AG04450 (cell line): ENCODE measurements around the gene CFAP69. TPM values are rescaled to one million over a fixed set of nuclear protein-coding genes. Genes with fewer than 3 reads are reported as not detected.

Experiments used
- CTCF ChIA-PET: fragments of 300-600, 350-600 bp; formaldehyde crosslinking; extraction: SDS; loops from one replicate; lab custom pipeline; 2022; ENCODE audit warnings: antibody characterized with exemption, inconsistent platforms; lab: Charles Lee
- POLR2A ChIA-PET: fragments of 350-600 bp; formaldehyde crosslinking; extraction: SDS; loops from one replicate; lab custom pipeline; 2021; ENCODE audit warnings: antibody characterized with exemption, inconsistent platforms; lab: Yijun Ruan, JAX
- DNase-seq: peaks from one replicate; pipeline ENCODE4 v3.0.0-alpha.2; 2011; ENCODE audit warnings: low read depth, low spot score
- H3K27ac ChIP-seq: one replicate; pipeline ENCODE4 v1.5.1; 2012; ENCODE audit warnings: low read depth, low read length, control low read depth
- H3K27me3 ChIP-seq: one replicate; pipeline ENCODE4 v1.6.0; 2012; ENCODE audit warnings: low read length; ENCODE audit not compliant: control insufficient read depth, insufficient read depth
- H3K4me3 ChIP-seq: 2 replicates; pipeline ENCODE4 v1.5.1; 2011; ENCODE audit warnings: mild to moderate bottlenecking, low read depth, low read length, control low read depth
- H3K9me3 ChIP-seq: 2 replicates; pipeline ENCODE4 v1.5.1; 2012; ENCODE audit warnings: low read length; ENCODE audit not compliant: control insufficient read depth, insufficient read depth
- polyA plus RNA-seq: library from polyadenylated mRNA; depleted of rRNA; stranded (reverse); fragments of >200 nt; gene quantifications from 2 replicates; pipeline ENCODE4 v1.2.3, GENCODE V29; 2011
- TF ChIP-seq, protein P1 (sequence below): IDR thresholded peaks from 2 replicates; pipeline ENCODE4 v1.5.1; 2011; ENCODE audit warnings: low read depth, low read length, control low read depth, inconsistent platforms

Gene CFAP69
- polyA plus RNA-seq, 1 experiment: 2.4 TPM

- DNase-seq: no peak
- Histone ChIP-seq H3K27me3 (no peaks in the 10 kb centered on the region), H3K27ac (no peak overlapping the region), H3K9me3 (no peaks in the 10 kb centered on the region; the same call in 1 of the 2 replicates), H3K4me3 (no peak overlapping the region)
- TF ChIP-seq, protein P1, sequence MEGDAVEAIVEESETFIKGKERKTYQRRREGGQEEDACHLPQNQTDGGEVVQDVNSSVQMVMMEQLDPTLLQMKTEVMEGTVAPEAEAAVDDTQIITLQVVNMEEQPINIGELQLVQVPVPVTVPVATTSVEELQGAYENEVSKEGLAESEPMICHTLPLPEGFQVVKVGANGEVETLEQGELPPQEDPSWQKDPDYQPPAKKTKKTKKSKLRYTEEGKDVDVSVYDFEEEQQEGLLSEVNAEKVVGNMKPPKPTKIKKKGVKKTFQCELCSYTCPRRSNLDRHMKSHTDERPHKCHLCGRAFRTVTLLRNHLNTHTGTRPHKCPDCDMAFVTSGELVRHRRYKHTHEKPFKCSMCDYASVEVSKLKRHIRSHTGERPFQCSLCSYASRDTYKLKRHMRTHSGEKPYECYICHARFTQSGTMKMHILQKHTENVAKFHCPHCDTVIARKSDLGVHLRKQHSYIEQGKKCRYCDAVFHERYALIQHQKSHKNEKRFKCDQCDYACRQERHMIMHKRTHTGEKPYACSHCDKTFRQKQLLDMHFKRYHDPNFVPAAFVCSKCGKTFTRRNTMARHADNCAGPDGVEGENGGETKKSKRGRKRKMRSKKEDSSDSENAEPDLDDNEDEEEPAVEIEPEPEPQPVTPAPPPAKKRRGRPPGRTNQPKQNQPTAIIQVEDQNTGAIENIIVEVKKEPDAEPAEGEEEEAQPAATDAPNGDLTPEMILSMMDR: no peak
- ChIA-PET POLR2A (interaction anchor here (0.6 kb wide), 1 partner anchor 18 kb away, joined by 4 read pairs; no protein-coding TSS in a partner anchor), CTCF (interaction anchor here (0.9 to 1.2 kb wide), 3 partner anchors 10 to 89 kb away, joined by 3 to 6 read pairs (median 3); partner anchors contain the start of gene STEAP2)
Measured at GRCh38 chr7:90242369-90243168, 2.4 kb upstream of the CFAP69 start.

DNA sequence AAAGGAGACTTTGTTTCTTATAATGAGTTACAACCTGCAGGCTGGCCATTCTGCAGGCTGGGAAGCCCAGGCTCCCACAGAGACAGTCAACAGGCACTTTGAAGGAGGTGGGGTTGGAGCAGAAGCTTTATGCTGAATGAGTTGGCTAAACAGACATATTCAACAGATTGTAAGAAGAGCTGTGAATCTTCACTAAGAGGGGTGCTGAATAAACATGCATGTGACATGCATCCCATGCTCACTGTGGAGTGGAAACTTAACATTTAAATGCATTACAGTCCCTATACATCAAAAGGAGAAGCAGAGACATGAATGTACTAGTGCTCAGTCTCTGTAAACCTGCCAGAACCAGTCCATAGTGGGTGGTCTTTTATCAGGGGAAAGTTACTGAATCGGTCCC is 1.4 kb upstream of the CFAP69 start:
- H3K9me3 ChIP-seq: no peaks in the 10 kb centered on the region; the same call in 1 of the 2 replicates
- H3K27ac ChIP-seq: no peak overlapping the region
- no peak overlapping the region for H3K4me3 ChIP-seq
- CTCF ChIA-PET: interaction anchor here (0.9 to 1.2 kb wide), 3 partner anchors 11 to 90 kb away, joined by 3 to 6 read pairs (median 3); partner anchors contain the start of gene STEAP2
- TF ChIP-seq, protein P1: no peak
- DNase-seq: no peak
- no peaks in the 10 kb centered on the region for H3K27me3 ChIP-seq
- POLR2A ChIA-PET: no interaction called here

DNA sequence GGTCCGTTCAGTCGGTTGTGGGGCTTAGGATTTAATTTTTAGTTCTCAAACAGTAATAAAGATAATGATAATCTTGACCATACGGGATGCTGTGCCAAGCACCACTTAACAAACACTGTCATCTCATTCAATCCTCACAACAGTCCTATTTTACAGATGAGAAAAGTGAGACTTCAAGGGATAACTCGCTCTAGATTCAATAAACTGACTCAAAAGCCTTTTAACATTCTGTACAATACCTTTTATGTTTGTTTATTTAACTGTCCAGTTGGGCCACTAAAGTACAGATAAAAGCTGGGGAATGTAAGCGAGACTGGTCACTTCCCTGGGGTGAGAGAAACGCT is 437 bp upstream of the CFAP69 start:
- ChIA-PET POLR2A (no interaction called here), CTCF (interaction anchor here (0.6 to 0.9 kb wide), 3 partner anchors 33 to 184 kb away, joined by 3 to 4 read pairs (median 4); partner anchors contain the start of genes STEAP1 and STEAP2)
- H3K9me3 ChIP-seq: no peaks in the 10 kb centered on the region; the same call in 1 of the 2 replicates
- TF ChIP-seq, protein P1: no peak
- peak overlapping the region; percentile 90 for H3K4me3 ChIP-seq
- H3K27ac ChIP-seq: no peak overlapping the region
- no peaks in the 10 kb centered on the region for H3K27me3 ChIP-seq
- no peak for DNase-seq

DNA sequence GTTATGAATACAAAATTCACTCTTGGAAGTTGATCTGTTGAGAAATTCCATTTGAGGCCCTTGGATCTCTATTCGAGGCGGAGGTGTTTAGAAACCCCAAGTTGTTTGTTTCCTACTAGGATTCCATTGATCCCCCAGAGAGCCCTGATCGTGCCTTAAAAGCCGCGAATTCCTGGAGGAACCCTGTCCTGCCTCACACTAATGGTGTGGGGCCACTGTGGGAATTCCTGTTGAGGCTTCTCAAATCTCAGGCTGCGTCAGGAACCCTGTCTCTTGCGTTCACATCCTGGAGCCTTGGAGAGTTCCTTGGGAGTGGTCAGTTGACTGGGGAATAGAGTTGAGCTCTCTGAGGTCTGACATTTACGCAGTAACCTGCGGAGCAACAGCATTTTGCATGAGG is 1.2 kb downstream of the CFAP69 start:
- Histone ChIP-seq H3K27ac (no peak overlapping the region), H3K27me3 (no peaks in the 10 kb centered on the region), H3K4me3 (no peak overlapping the region), H3K9me3 (no peaks in the 10 kb centered on the region; the same call in 1 of the 2 replicates)
- POLR2A ChIA-PET: no interaction called here
- no peak for DNase-seq
- TF ChIP-seq, protein P1: no peak
- CTCF ChIA-PET: interaction anchor here (0.6 to 1.6 kb wide), 4 partner anchors 35 to 181 kb away, joined by 3 to 6 read pairs (median 4); partner anchors contain the start of genes STEAP1 and STEAP2

- ChIA-PET CTCF (interaction anchor here (1.2 kb wide), 1 partner anchor 37 kb away, joined by 3 read pairs; the partner anchor contains the start of gene STEAP2), POLR2A (no interaction called here)
- no peak overlapping the region for H3K27ac ChIP-seq
- DNase-seq: no peak
- H3K9me3 ChIP-seq: no peaks in the 10 kb centered on the region; the same call in 1 of the 2 replicates
- TF ChIP-seq, protein P1: no peak
- H3K4me3 ChIP-seq: no peak overlapping the region
- no peaks in the 10 kb centered on the region for H3K27me3 ChIP-seq
Measured at GRCh38 chr7:90248706-90249105, 3.7 kb downstream of the CFAP69 start.
